Vagina (tissue), 2 donors: ENCODE data around the gene C19orf38. TPM values are rescaled to one million over a fixed set of nuclear protein-coding genes. Genes with fewer than 3 reads are reported as not detected.

Experiments
- DNase-seq, 2 donors: peaks; one replicate each; pipeline ENCODE4 v3.0.0-alpha.2; 2017; ENCODE audit errors: extremely low spot score in 2 of 2
- H3K27ac ChIP-seq: fragments of 200-600 bp; sonication (generic); one replicate; pipeline ENCODE4 v1.5.1; 2019
- H3K27me3 ChIP-seq: fragments of 200-600 bp; sonication (generic); one replicate; pipeline ENCODE4 v1.5.1; 2019
- H3K36me3 ChIP-seq, 2 donors: fragments of 200-600 bp; sonication (generic); one replicate each; pipeline ENCODE4 v1.5.1; 2017 to 2019
- H3K4me1 ChIP-seq: fragments of 200-600 bp; sonication (generic); one replicate; pipeline ENCODE4 v1.5.1; 2019
- H3K4me3 ChIP-seq, 2 donors: fragments of 200-600 bp; sonication (generic); 1 replicate in 1 of 2; 2 replicates in 1 of 2; pipeline ENCODE4 v1.5.1; 2016 to 2019
- H3K9me3 ChIP-seq: fragments of 200-600 bp; sonication (generic); one replicate; pipeline ENCODE4 v1.5.1; 2019
- POLR2A ChIP-seq, 2 donors: fragments of 450-650 bp; IDR thresholded peaks; one replicate each; pipeline ENCODE4 v1.6.1; 2017; ENCODE audit warnings: antibody characterized with exemption in 2 of 2, mild to moderate bottlenecking in 2 of 2, moderate library complexity in 2 of 2
- POLR2AphosphoS5 ChIP-seq, 2 donors: sonication (generic); formaldehyde crosslinking; IDR thresholded peaks; one replicate each; pipeline ENCODE4 v1.9.0; 2017; ENCODE audit warnings: antibody characterized with exemption in 2 of 2, mild to moderate bottlenecking in 2 of 2, low read depth in 1 of 2; ENCODE audit not compliant: insufficient read depth in 1 of 2
- intact Hi-C: fragments of 100-400 bp; cut with DNase I; formaldehyde crosslinking; loops from one replicate; pipeline ENCODE4 v1.15.1; 2023
- total RNA-seq: library from RNA; depleted of rRNA; stranded (reverse); fragments of >200 nt; gene quantifications from one replicate; pipeline ENCODE4 v1.2.3, GENCODE V29; 2016
- TF ChIP-seq, protein P1 (sequence below), 3 experiments: fragments of 450-650 bp in 2 of 3; fragments of 200-600 bp in 1 of 3; sonication (generic) in 1 of 3; IDR thresholded peaks; one replicate each; pipeline ENCODE4 v1.5.1; 2017 to 2019; ENCODE audit warnings: antibody characterized with exemption in 3 of 3, mild to moderate bottlenecking in 2 of 3, moderate library complexity in 2 of 3

C19orf38 gene
- total RNA-seq, 1 donor from 2014 or later = 2.5 TPM

DNA sequence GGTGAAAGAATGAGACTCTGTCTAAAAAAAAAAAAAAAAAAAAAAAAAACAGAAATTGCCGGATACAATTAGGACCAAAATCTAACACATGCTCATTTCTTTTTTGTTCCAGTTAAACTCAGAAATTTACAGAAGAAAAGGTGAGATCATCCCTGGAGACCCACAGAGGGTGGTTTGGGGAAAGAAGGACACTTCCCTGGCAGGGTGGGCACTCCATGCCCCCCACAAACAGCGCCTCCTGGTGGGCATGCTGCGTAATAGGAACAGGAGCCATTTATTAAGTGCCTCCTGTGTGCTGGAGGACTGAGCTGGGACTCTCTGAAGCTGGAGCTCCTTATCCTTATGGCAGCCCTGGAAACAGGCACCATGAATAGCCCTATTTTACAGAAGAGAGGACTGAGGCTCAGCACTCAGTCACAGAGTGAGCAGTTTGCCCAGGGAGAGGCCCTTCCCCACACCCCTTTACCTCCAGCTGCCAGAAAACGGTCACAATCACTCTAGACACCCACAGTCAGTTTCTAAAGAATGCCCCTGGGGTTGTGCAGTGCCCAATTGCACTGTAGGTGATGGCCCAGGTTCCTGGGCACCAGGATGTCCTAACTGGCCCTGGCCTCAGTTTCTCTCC is 10.1 kb downstream of the C19orf38 start:
- Histone ChIP-seq H3K36me3 (no peaks in the 10 kb centered on the region), H3K27me3 (no peaks in the 10 kb centered on the region), H3K9me3 (no peaks in the 10 kb centered on the region), H3K27ac (no peak overlapping the region), H3K4me1 (no peaks in the 10 kb centered on the region), H3K4me3 (no peak overlapping the region)
- intact Hi-C loops = no loop called here
- no peak for DNase-seq
- no peak for TF ChIP-seq POLR2A (IDR thresholded peaks at IDR 0.05)
- TF ChIP-seq POLR2AphosphoS5 (IDR thresholded peaks at IDR 0.05; ENCODE audit: insufficient read depth in 1 of 2, low read depth in 1 of 2) = no peak
- TF ChIP-seq, protein P1, sequence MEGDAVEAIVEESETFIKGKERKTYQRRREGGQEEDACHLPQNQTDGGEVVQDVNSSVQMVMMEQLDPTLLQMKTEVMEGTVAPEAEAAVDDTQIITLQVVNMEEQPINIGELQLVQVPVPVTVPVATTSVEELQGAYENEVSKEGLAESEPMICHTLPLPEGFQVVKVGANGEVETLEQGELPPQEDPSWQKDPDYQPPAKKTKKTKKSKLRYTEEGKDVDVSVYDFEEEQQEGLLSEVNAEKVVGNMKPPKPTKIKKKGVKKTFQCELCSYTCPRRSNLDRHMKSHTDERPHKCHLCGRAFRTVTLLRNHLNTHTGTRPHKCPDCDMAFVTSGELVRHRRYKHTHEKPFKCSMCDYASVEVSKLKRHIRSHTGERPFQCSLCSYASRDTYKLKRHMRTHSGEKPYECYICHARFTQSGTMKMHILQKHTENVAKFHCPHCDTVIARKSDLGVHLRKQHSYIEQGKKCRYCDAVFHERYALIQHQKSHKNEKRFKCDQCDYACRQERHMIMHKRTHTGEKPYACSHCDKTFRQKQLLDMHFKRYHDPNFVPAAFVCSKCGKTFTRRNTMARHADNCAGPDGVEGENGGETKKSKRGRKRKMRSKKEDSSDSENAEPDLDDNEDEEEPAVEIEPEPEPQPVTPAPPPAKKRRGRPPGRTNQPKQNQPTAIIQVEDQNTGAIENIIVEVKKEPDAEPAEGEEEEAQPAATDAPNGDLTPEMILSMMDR (IDR thresholded peaks at IDR 0.05) = peak in 1 of 3 experiments; percentile 31

DNA sequence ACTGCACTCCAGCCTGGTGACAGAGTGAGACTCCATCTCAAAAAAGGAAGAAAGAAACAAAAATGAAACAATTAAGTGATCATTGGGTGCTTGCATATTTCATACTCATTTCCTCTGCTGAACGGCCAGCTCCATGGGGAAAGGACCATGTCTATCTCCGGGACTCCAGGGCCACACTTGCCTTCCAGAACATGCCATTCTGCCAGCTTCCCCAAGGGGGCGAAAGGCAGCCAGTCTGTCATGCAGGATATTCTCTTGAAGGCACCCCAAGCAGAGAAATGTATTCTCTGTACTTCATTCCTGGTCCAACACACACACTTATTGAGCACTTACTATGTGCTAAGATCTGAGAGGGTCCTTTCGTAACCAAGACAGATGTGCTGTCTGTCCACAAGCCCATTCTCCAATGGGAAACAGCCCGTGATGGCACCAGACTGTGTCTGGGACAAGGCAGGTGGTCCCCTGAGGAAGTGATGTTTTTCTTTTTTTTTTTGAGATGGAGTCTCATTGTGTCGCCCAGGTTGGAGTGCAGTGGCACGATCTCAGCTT is 13.0 kb downstream of the C19orf38 start:
- DNase-seq = no peak
- no peak overlapping the region for H3K4me3 ChIP-seq
- H3K9me3 ChIP-seq = no peaks in the 10 kb centered on the region
- no peaks in the 10 kb centered on the region for H3K27me3 ChIP-seq
- no peaks in the 10 kb centered on the region for H3K36me3 ChIP-seq
- H3K4me1 ChIP-seq = peaks cover 9% of the 10 kb centered on the region
- no peak overlapping the region for H3K27ac ChIP-seq
- TF ChIP-seq POLR2A (IDR thresholded peaks at IDR 0.05) (no peak), POLR2AphosphoS5 (IDR thresholded peaks at IDR 0.05; ENCODE audit: insufficient read depth in 1 of 2, low read depth in 1 of 2) (no peak)
- TF ChIP-seq, protein P1 (IDR thresholded peaks at IDR 0.05) = no peak
- intact Hi-C loops = loop anchor here (5.0 kb wide), 1 partner anchor 144 kb away; the partner anchor contains the start of gene DNM2

DNA sequence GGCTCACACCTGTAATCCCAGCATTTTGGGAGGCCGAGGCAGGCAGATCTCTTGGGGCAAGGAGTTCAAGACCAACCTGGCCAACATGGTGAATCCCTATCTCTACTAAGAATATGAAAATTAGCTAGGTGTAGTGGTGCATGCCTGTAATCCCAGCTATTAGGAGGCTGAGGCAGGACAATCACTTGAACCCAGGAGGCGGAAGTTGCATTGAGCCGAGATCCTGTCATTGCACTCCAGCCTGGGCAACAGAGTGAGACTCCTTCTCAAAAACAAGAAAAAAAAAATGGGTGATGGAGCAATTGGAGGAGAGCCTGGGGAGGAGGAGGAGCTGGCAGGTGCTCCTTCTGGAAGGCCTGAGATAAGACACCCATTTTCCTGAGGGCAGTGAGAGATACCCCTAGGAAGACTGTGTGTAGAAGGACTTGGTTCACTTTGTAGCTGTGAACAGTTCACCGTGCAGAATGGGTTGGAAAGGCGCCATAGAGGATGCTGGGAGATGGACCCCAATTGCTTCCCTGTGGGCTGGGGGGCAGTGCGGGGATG is 14.4 kb downstream of the C19orf38 start:
- Histone ChIP-seq H3K4me1 (peaks cover 9% of the 10 kb centered on the region), H3K36me3 (no peaks in the 10 kb centered on the region), H3K9me3 (no peaks in the 10 kb centered on the region), H3K4me3 (no peak overlapping the region), H3K27me3 (no peaks in the 10 kb centered on the region), H3K27ac (peak overlapping the region; percentile 72)
- DNase-seq = no peak
- intact Hi-C loops = loop anchor here (5.0 kb wide), 1 partner anchor 145 kb away; the partner anchor contains the start of gene DNM2
- TF ChIP-seq, protein P1 (IDR thresholded peaks at IDR 0.05) = no peak
- TF ChIP-seq POLR2AphosphoS5 (IDR thresholded peaks at IDR 0.05; ENCODE audit: insufficient read depth in 1 of 2, low read depth in 1 of 2) (no peak), POLR2A (IDR thresholded peaks at IDR 0.05) (no peak)

DNA sequence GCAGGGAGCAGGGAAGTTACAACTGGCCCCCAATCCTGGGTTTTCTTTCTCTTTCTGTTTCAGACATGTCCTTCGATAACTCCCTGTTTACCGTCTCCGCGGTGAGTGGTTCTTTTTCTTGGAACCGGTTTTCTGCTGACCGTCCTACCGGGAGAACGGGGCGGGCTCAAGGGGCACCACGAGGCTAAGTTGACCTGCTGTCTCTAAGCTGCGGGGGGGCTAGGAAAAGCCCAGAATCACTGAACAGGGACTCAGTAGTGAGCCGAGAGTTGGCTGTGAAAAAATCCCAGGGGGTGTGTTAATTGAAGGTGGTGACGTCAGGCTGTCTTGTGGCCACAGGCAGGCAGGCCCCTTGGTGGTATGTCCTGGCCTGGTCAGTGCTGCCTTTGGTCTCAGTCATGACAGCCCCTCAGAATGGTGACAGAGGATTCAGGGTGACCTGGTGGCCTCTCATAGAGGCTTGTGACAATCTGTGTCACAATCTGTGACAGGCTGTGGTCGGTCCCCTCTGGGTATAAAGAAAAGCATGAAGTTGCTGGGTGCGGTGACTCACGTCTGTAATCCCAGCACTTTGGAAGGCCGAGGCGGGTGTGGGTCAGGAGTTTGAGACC is 15.0 kb downstream of the C19orf38 start:
- no peak overlapping the region for H3K4me3 ChIP-seq

More for the DNA sequence above, 15.0 kb downstream of the C19orf38 start:
- H3K27me3 ChIP-seq = no peaks in the 10 kb centered on the region
- no peaks in the 10 kb centered on the region for H3K36me3 ChIP-seq
- H3K4me1 ChIP-seq = peaks cover 9% of the 10 kb centered on the region
- H3K27ac ChIP-seq = peak overlapping the region; percentile 72
- no peak for DNase-seq
- TF ChIP-seq, protein P1 (IDR thresholded peaks at IDR 0.05) = no peak
- TF ChIP-seq POLR2A (IDR thresholded peaks at IDR 0.05) (no peak), POLR2AphosphoS5 (IDR thresholded peaks at IDR 0.05; ENCODE audit: insufficient read depth in 1 of 2, low read depth in 1 of 2) (peak in 1 of 2 donors; percentile 46)
- intact Hi-C loops = loop anchor here (5.0 kb wide), 1 partner anchor 146 kb away; the partner anchor contains the start of gene DNM2
- no peaks in the 10 kb centered on the region for H3K9me3 ChIP-seq
